Fibroblast of skin of right quadriceps (primary cell): ENCODE data around the gene CTDSPL.

ENCODE experiments used
- DNase-seq: peaks from one replicate; pipeline ENCODE4 v3.0.0-alpha.2; 2013

The CTDSPL gene

DNA sequence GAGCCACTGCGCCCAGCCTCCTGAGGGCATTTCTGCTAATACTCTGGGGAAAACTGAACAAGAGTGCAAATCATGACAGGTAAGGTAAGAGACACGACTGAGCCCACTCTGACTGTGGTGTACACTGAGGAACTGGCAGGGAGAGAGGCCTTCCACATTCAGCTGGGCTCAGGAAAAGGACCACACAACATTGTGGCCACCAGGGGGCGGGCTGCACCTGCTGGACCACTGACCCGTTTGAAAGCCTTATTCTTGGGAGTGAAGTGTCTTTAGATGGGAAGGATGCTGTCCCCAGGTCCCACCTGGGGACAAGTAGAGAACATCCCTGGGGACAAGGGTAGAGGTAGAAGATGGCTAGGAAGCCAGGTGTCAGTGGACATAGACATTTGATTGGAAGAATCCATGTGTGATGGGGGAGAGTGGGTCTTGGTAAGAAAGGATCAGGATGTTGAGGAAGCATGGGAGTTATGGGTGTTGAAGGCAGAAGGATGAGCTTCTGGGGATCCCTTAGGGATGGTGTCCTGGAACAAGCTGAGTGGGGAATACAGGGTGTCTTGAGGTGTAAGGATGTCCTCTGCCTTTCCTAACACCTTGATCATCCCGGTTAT is 6.2 kb upstream of the CTDSPL start:
- peak; percentile 64 for DNase-seq

DNA sequence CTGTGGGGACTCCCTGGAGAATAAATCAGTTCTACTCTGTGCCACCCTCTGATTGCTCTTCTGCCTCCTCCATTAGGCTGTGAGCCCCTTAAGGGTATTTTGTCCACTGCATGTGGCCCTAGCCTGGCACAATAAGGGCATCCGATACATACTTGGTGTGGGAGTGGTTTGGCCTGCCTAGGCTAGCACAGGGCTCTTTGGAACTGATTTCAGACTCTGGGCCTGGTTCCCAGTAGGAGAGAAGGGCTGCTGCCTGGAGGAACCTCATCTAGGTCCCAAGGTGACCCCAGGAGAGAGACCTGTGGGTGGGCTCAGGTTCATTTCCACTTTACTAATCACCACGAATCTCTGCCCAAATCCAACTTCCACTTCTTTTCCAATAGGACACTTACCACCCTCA is 5.3 kb upstream of the CTDSPL start:
- DNase-seq: no peak

DNA sequence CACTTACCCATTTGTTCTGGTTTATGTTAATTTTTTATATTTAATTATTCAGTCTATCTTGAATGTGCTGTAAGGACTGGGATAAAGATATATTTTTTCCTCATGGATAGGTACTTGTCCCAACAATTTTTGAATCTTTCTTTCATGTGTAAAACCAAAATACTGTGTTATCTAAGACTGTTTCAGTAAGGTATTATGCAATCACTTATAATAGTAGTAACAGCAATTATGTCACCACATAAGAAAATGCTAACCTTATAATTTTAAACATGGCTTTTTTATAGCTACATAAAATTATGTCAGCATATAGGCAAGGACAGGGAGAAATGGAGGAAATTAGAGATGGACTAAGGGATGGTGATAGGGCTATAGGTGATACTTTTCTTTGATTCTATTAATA is 2.9 kb upstream of the CTDSPL start:
- DNase-seq: no peak

DNA sequence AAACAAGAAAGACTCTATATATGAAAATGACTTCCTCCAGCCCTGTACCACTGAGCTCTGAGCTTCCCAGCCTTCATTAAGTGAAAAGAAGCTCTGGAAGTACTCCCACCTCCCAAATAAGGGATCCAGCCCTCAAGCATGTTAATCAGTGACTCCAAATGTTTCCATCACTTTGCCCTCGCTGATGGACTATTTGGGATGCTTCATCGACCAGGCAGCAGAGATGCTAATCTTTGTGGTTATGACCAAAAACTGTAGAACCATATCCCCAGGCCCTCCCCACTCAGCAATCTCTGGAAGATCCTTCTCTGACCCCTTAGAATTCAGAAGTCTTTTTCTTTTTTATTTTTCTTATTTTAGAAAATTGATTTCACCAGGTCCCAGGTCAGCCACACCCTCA is 2.3 kb upstream of the CTDSPL start:
- DNase-seq: no peak

DNA sequence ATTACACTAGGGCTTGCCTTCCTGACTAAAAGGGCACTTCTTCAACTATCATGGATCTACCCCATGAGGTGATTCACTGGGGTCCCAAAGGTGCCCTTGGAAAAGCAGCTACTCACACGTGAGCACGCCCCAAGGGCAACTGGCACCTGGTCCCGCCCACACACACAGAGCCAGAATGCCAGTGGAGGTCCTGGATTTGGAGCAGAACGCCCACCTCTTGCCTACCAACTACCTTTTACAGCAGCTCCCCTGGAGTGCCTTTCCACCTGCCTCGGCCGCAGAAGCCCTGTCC is 1.8 kb upstream of the CTDSPL start:
- DNase-seq: no peak

DNA sequence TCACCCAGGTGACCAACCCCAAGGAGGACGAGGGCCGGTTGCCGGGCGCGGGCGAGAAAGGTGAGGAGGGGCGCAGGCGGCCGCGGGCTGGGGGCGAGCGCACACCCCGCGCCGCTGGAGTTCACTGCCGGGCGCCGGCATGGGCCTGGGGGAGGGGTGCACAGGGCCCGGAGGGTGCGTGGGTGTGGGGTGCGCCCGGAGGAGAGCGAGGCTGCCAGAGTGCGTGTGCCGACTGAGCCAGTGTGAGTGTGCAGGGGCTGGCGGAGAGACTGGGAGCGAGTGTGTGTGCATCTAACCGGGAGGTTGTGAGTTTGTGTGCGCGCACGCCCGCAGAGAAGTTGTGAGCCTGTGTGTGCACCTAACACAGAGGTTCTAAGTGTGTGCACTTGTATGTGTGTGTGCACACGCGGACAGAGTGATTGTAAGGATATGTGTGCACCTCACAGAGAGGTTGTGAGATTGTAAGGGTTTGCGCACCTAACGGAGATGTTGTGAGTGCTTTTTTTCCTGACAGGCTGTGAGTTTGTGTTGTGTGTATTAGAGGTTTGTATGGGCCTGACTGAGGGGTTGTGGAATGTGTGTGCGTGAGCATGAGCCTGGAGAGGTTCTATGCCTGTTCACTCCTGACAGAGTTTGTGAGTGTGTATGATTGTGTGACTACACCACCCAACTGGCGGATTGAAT is 681 bp downstream of the CTDSPL start:
- peak; percentile 44 for DNase-seq

DNA sequence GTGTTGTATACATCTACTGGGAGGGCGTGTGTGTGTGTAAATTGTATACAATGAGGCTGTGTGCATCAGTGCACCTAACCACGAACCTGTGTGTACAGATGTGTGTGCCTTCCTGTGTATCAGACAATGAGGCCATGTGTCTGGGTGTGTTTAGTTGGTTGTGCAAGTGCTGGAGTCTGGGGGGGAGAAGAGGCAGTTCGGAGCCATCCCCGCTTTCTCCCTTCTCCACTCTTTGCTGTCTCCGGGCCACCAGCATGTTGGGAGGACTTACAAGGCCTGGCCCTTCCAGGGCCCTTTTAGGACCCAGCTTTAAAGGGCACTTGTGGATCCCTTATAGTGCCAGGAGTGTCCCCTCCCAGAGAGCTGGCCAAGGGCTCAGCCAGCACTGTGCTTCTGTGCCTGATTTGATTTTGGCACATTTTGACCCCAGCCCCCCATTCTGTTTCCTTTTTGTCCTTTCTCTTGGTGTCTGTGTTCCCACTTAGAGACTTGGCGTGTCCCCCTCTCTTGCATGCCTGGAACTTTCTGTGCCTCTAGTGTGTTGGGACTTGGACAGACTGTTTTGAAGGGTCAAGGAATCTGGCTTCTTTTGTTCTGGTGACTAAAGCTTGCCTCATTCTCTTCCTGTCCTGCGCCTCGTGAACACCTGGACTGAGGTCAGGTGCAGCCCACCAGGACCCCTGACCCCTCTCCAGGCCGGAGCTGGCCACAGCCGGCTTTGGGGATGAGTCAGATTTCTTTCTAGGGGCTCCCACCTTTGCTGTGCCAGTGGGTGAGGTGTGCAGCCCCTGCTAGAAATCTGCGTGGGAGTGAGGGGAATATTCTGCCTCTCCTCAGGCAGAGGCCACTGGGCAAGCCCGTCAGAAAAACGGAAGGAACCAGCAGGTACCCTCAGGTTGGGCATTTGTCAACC is 1.5 kb downstream of the CTDSPL start:
- DNase-seq: no peak

DNA sequence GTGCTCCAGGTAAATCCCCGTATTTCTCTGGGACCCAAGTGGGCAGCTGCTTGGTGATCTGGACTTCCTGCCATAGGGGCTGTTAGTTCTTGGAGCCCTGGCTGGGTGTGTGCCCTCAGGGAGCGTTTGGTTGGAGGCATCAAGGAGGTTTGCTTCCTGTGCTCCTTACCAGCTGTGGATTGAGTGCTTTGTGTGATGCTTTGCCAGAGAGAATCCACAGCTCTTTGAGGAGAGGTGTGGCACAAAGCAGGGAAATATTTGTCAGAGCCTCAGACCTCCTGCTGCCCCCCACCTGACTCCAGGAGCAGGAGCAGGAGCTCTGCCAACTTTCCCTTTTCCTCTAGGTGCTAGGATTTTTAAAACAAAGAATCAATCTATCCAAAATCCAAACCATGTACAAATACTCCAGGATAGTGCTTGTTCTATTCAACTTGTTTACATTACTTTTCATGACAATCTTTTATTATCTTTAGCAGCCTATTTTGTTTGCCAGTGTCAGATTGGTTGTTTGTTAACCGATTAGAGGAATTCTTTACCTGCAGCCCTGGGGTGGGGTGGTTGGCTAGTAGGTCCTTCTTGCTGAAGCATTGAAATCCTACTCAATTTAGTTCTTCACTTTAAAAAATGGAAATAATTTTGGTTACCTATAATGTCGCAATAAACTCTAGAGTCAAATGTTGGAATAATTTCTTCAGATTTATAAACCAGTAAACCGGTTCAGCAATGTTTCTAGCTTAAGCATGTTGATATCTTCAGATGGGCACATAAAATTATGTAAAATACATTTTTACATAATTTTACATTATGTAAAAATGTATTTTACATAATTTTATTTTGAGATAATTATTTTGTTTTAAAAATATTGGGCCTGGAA is 2.5 kb downstream of the CTDSPL start:
- no peak for DNase-seq

DNA sequence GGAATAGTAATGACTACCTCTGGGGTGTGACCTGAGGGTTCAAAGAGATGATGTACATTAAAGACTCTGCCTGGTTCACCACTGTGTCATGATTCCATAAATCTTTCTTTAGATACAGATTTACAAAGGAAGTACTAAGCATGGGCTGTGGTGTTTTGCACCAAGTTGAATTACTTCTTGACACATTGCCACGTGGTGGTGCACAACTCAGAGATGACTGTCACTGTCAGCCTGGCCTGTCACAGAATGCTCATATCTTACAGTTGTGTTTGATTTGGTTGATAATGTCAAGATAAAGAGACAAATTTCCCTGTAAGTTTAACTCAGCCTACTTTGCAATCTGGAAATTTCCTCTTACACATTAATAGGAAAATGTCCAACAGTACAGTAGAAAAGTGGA is 3.2 kb downstream of the CTDSPL start:
- DNase-seq: no peak

DNA sequence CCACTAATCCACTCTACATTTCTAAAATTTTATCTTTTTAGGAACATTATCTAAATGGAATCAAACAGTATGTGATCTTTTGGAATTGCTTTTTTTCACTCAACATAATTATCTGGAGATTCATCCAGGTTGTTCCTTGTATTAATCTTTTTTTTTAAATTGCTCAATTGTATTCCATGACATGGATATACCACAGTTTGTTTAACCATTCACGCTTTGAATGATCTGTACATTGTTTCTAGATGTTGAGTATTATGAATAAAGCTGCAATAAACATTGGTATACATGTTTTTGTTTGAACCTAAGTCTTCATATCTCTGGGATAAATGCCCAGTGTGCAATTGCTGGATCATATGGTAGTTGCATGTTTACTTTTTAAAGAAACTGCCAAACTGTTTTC is 5.5 kb downstream of the CTDSPL start:
- DNase-seq: no peak

DNA sequence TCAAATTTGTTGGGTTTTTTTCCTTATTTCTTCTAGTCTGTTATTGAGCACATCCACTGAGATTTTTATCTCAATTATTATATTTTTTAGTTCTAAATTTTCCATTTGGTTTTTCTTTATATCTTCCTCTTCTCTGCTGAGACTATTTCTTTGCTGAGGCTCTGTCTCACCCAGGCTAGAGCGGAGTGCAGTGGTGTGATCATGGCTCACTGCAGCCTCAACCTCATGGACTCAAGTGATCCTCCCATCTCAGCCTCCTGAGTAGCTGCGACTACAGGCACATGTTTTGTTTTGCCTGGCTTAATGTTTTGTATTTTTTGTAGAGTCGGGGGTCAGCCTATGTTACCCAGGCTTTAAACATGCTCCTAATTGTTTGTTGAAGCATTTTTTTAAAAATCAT is 10.2 kb downstream of the CTDSPL start:
- no peak for DNase-seq

DNA sequence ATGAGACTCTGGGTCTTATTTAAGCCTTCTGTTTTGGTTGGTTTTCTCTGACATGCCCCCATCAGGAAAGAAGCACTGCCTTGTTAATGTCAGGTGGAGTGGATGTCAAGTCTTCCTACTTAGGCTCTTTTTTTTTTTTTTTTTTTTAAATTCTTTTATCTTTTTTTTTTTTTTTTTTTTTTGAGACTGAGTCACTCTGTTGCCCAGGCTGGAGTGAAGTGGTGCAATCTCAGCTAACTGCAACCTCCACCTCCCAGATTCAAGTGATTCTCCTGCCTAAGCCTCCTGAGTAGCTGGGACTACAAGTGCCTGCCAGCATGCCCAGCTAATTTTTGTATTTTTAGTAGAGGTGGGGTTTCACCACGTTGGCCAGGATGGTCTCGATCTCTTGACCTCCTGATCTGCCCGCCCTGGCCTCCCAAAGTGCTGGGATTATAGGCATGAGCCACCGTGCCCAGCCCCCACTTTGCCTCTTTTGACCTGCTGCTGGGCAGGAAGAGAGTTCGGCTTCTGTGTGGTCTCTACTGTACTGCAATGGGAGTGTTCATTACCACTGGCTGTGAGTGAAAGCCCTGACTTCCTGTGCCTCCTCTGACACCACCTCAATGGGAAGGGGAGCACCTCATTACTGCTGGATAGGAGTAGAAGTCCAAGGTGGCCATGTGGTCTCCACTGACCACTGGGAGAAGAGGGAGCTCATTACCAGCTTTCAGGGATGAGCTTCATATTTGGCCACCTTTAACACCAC is 10.9 kb downstream of the CTDSPL start:
- DNase-seq: no peak

DNA sequence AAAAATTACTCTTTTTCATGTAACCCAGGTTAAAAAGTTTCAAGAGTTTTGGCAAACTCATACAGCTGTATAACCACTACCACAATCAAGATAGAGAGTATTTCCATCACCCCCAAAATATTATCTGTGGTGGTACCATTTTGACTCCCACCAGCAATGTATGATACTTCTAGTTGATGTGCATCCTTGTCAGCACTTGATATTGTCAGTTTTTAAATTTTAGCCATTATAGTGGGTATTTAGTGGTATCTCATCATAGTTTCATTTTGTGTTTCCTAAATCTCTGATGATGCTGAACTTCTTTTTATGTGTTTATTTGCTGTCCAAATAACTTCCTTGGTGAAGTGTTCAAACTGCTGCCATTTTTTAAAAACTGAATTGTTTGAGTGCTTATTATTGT is 14.6 kb downstream of the CTDSPL start:
- no peak for DNase-seq

DNA sequence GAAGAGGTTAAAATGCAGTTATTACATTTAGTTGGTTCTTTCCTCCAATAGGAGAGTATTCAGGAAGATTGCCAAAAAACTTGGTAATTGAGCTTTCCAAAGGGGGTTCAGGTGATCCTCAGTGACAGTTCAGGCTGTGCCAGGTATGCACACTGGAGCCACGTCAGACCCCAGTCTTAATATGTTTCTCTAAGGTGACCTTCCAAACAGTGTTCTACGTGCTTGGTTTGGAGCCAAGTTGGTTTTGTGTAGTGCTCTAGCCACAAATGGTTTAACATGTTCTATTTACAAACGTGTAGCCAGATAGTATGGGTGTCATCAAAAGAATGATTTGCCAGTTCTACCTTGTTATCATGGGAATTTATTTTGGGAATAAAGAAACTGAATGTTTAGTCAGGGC is 21.0 kb downstream of the CTDSPL start:
- no peak for DNase-seq

DNA sequence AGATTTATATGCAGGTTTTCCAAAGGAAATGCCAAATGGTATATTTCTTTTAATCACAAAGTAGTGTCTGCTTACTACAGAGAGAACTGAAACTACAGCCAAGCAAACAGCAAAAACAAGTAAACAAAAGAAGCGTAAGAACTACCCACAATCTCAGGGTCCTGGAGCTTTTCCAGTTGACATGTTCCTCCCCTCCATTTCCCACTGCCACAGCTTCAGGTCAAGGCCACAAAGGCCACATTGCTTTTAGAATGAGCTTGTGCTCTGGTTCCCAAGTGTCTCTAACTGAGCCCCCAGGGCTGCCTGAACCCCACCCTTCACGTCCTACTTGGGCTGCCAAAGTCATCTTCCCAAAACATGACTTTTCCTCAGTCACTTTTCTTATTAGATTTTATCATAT is 24.1 kb downstream of the CTDSPL start:
- no peak for DNase-seq

DNA sequence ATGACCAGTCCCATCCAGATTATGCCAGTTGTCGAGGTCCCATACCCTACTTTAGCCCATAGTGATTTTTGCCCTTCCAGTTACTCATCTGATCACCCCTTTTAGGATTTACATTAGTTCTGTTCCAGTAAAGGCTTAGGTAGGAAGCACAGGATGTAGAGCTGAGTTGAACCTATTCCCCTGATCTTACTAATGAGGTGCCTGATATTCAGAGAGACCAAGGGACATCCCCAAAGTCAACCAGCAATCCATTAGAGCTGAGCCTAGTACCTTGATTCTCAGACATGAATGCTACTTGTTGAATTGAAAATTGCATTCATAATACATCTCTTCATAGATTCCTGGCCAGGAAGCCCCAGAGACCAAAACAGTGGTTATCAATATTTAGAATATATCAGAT is 24.7 kb downstream of the CTDSPL start:
- no peak for DNase-seq

DNA sequence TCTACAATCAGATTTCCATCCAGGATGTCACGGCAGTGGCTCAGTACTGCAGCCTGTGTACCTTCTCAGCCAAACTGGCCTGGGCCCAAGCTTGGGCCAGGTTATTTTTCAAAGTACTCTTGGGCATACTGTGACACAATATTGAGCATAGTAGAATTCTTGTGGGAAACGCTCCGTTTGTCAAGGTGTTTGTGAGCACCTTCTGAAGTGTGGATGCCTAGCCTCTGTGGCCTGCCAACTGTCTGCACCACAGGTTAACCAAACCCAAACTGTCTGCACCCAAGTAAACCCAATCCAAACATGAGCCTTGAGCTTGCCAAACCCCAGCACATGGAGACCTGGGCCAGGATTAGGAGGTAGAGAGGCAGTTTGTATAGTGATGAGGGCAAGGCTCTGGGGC is 25.4 kb downstream of the CTDSPL start:
- no peak for DNase-seq

DNA sequence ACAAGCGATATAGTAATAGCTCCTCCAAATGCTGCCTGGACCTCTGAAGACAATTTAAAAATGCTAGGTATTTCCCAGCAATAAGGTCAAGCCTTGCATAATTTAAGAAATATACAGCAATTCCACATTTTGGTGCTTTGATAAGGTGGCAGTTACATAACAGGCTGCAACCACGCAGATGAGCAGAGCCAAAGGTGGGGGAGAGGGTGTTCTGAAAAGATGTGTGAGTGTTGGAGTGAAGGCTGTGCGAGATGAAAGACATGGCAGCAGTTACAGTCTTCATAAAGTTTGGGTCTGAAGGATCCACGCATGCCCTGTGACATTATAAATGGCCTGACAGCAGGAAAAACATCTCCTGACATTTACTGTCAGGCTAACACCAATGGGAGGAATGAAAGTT is 26.1 kb downstream of the CTDSPL start:
- no peak for DNase-seq

DNA sequence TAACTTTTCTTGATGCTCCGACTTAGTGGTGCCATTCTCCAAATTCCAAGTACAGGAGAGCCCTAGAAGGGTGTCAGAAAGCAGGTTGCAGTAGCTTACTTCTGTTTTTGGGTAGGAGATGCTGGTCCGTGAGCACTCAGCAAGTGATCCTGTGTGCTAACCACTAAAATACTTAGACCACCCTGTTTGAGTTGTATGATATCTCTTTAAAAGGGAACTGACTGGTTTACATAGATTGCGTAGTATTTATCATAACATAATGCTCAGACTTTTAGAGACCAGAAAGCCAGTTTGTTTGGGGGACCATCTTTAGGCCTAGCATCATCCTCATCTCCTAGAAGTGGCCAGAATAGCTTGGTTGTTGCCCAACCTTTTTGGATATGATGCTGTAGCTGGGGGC is 26.7 kb downstream of the CTDSPL start:
- no peak for DNase-seq

DNA sequence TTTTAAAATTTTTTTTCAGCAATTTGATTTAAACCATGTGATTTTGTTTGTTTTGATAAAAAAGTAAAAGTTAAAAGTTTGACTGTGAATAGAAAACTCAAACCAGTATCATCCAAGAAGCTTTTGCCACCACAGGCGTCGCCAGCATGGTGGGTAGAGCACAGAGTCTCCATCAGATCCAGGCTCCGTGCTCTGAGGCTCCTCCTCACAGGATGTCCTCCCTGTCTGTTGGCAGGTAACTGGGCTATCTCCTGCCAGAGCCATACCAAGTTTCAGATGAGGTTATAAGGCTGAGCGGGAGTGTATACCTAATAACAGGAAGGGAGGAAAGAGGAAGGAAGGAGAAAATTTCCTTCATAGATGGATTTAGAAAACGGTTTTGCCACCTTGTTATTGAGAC is 28.8 kb downstream of the CTDSPL start:
- DNase-seq: no peak

DNA sequence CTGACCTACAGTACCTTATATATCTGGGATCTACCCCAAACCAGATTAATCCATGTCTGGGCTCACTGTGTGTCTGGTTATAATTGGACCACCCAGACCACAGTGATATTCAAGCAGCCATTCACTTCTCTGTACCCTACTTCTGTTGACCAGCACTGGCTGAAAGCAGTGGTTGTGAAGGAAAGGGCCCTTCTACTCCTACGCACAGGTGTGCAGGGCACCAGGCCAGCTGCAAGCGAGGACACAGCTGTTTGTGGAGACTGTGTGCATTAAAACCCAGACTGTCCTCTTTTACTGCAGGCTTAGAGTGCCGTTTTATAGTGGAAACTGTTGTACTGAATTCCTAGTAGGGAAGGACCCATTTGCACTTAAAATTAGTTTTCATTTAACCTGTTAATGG is 29.5 kb downstream of the CTDSPL start:
- no peak for DNase-seq

DNA sequence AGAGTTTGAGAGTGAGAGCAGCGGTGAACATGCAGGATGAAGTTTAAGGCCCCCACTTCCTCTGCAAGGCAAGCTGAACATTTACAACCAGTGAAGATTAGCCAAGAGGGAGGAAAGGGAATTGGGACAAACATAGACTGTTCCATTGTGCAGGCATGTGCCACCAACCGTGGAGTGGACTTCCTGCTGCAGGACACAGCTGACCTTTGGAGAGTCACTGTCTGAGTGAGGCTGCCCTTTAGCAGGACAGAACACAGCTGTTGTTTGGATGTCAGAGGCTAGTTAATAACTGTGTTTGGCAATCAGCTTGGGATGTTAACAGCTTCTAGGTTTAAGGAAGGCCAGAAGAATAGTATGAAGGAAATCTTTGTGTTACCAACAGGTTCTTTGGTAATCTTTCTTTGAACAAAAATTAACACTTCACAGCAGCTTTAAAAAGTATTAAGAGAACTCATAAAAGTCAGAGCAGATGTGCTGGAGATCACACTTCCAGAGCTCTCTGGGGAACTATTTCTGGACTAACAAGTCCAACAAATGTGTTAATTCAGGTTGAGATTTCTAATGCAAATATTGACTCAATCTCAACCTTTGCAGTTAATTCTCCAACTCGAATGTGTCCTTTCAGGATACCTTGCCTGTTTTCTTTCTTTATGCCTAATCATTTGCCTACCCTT is 31.4 kb downstream of the CTDSPL start:
- no peak for DNase-seq
